Ascending aorta (tissue), 2 donors: ENCODE results near the gene ARMS2. TPM values are rescaled to one million over a fixed set of nuclear protein-coding genes. Genes with fewer than 3 reads are reported as not detected.
A peak's percentile ranks its signal among the peaks of the same experiment; 100 is the strongest.

Experiments
- DNase-seq, 2 donors: peaks; one replicate each; pipeline ENCODE4 v3.0.0-alpha.2; 2019; ENCODE audit warnings: low spot score in 2 of 2
- H3K27ac ChIP-seq, 2 donors: fragments of 200-600 bp; sonication (generic); one replicate each; pipeline ENCODE4 v1.5.1; 2016 to 2017; ENCODE audit warnings: mild to moderate bottlenecking in 1 of 2
- H3K27me3 ChIP-seq: fragments of 200-600 bp; sonication (generic); one replicate; pipeline ENCODE4 v1.5.1; 2017
- H3K36me3 ChIP-seq, 2 donors: fragments of 200-600 bp; sonication (generic); one replicate each; pipeline ENCODE4 v1.5.1; 2016
- H3K4me1 ChIP-seq, 2 donors: fragments of 200-600 bp; sonication (generic); one replicate each; pipeline ENCODE4 v1.5.1; 2016 to 2017; ENCODE audit warnings: mild to moderate bottlenecking in 1 of 2
- H3K4me3 ChIP-seq, 2 donors: fragments of 200-600 bp; sonication (generic); one replicate each; pipeline ENCODE4 v1.5.1; 2016 to 2017; ENCODE audit warnings: mild to moderate bottlenecking in 1 of 2
- H3K9me3 ChIP-seq, 2 donors: fragments of 200-600 bp; sonication (generic); one replicate each; pipeline ENCODE4 v1.5.1; 2016
- CTCF ChIP-seq, 3 experiments: fragments of 200-600 bp in 2 of 3; fragments of 450-650 bp in 1 of 3; sonication (generic) in 2 of 3; IDR thresholded peaks; one replicate each; pipeline ENCODE4 v1.5.1; 2016 to 2019; ENCODE audit warnings: antibody characterized with exemption in 3 of 3, mild to moderate bottlenecking in 1 of 3, moderate library complexity in 1 of 3
- intact Hi-C: fragments of 100-400 bp; cut with DNase I; formaldehyde crosslinking; loops from one replicate; pipeline ENCODE4 v1.15.1; 2023
- total RNA-seq: library from RNA; depleted of rRNA; stranded (reverse); fragments of >200 nt; gene quantifications from one replicate; pipeline ENCODE4 v1.1.0, GENCODE V29; 2016

Gene ARMS2
- total RNA-seq, 1 donor from 2014 or later, result not detected

- no peaks in the 10 kb centered on the region for H3K9me3 ChIP-seq
- peaks cover 13 to 24% of the 10 kb centered on the region in 2 donors for H3K36me3 ChIP-seq
- no peak overlapping the region for H3K27ac ChIP-seq
- no peaks in the 10 kb centered on the region for H3K27me3 ChIP-seq
- no peak for DNase-seq
- H3K4me3 ChIP-seq, result no peak overlapping the region
- intact Hi-C loops, result no loop called here
- TF ChIP-seq CTCF (IDR thresholded peaks at IDR 0.05), result no peak
- peaks cover 0 to 5% of the 10 kb centered on the region in 2 donors for H3K4me1 ChIP-seq
These were observed 30.4 kb upstream of the ARMS2 start for GRCh38 chr10:122424059-122424458.

- no peaks in the 10 kb centered on the region for H3K9me3 ChIP-seq
- H3K4me1 ChIP-seq, result no peaks in the 10 kb centered on the region
- no peak overlapping the region for H3K4me3 ChIP-seq
- H3K27ac ChIP-seq, result no peak overlapping the region
- intact Hi-C loops, result no loop called here
- H3K27me3 ChIP-seq, result no peaks in the 10 kb centered on the region
- DNase-seq, result no peak
- H3K36me3 ChIP-seq, result peaks cover 23 to 24% of the 10 kb centered on the region in 2 donors
- no peak for TF ChIP-seq CTCF (IDR thresholded peaks at IDR 0.05)
These were observed 27.6 kb upstream of the ARMS2 start for GRCh38 chr10:122426829-122427228.

- no peak for TF ChIP-seq CTCF (IDR thresholded peaks at IDR 0.05)
- no peak for DNase-seq
- intact Hi-C loops, result no loop called here
- Histone ChIP-seq H3K27me3 (no peaks in the 10 kb centered on the region), H3K4me3 (no peak overlapping the region), H3K27ac (no peak overlapping the region), H3K36me3 (peaks cover 23 to 24% of the 10 kb centered on the region in 2 donors), H3K4me1 (no peaks in the 10 kb centered on the region), H3K9me3 (no peaks in the 10 kb centered on the region)
These were observed 27.2 kb upstream of the ARMS2 start for GRCh38 chr10:122427280-122427679.

- TF ChIP-seq CTCF (IDR thresholded peaks at IDR 0.05), result peak; percentile 56 to 70 (median 68)
- peaks cover 0 to 7% of the 10 kb centered on the region in 2 donors for H3K9me3 ChIP-seq
- no peak overlapping the region for H3K27ac ChIP-seq
- no peak overlapping the region for H3K4me3 ChIP-seq
- H3K4me1 ChIP-seq, result no peaks in the 10 kb centered on the region
- intact Hi-C loops, result loop anchor here (1.0 to 10.0 kb wide), 4 partner anchors 93 to 269 kb away; no protein-coding TSS in a partner anchor
- no peak for DNase-seq
- H3K27me3 ChIP-seq, result no peaks in the 10 kb centered on the region
- H3K36me3 ChIP-seq, result peaks cover 0 to 3% of the 10 kb centered on the region in 2 donors
These were observed 19.1 kb upstream of the ARMS2 start for GRCh38 chr10:122435212-122435827.

GRCh38 chr10:122441961-122442360 lies 12.5 kb upstream of the ARMS2 start:
- no peak for DNase-seq
- Histone ChIP-seq H3K9me3 (peaks cover 0 to 7% of the 10 kb centered on the region in 2 donors), H3K4me1 (peaks cover 0 to 2% of the 10 kb centered on the region in 2 donors), H3K4me3 (no peak overlapping the region), H3K27ac (no peak overlapping the region), H3K36me3 (no peaks in the 10 kb centered on the region), H3K27me3 (no peaks in the 10 kb centered on the region)
- intact Hi-C loops, result no loop called here
- no peak for TF ChIP-seq CTCF (IDR thresholded peaks at IDR 0.05)
